Endodermal cell (in vitro differentiated cells): Measurements from ENCODE around the gene OR2G3. TPM values are rescaled to one million over a fixed set of nuclear protein-coding genes. Genes with fewer than 3 reads are reported as not detected.

Experiments
- DNase-seq: peaks from one replicate; pipeline ENCODE4 v3.0.0-alpha.2; 2017
- H3K27ac ChIP-seq: 2 replicates; pipeline ENCODE4 v1.5.1; 2013; ENCODE audit warnings: mild to moderate bottlenecking, low read depth, low read length, moderate library complexity
- H3K27me3 ChIP-seq: 2 replicates; pipeline ENCODE4 v1.6.1; 2013; ENCODE audit warnings: mild to moderate bottlenecking, low read length, moderate library complexity; ENCODE audit not compliant: insufficient read depth, control insufficient read depth, poor library complexity, severe bottlenecking
- H3K36me3 ChIP-seq: 2 replicates; pipeline ENCODE4 v1.7.0; 2013; ENCODE audit warnings: mild to moderate bottlenecking, low read length, moderate library complexity; ENCODE audit not compliant: control insufficient read depth, insufficient read depth
- H3K4me1 ChIP-seq: one replicate; pipeline ENCODE4 v1.7.0; 2013; ENCODE audit warnings: low read length; ENCODE audit not compliant: control insufficient read depth, insufficient read depth
- H3K4me3 ChIP-seq: 2 replicates; pipeline ENCODE4 v1.5.1; 2013; ENCODE audit warnings: mild to moderate bottlenecking, low read length, moderate library complexity
- H3K9ac ChIP-seq: 2 replicates; pipeline ENCODE4 v1.6.1; 2013; ENCODE audit warnings: mild to moderate bottlenecking, low read length, moderate library complexity; ENCODE audit not compliant: poor library complexity, severe bottlenecking; ENCODE audit errors: extremely low read depth
- H3K9me3 ChIP-seq: 2 replicates; pipeline ENCODE4 v1.6.1; 2013; ENCODE audit warnings: mild to moderate bottlenecking, low read length, moderate library complexity; ENCODE audit not compliant: control insufficient read depth
- H3K27ac Mint-ChIP-seq: 2 replicates; pipeline ENCODE4 v1.8.0; 2020; ENCODE audit warnings: mixed read lengths
- H3K27me3 Mint-ChIP-seq: 2 replicates; pipeline ENCODE4 v1.8.0; 2021; ENCODE audit warnings: mild to moderate bottlenecking, mixed read lengths; ENCODE audit not compliant: insufficient read depth
- H3K36me3 Mint-ChIP-seq: 2 replicates; pipeline ENCODE4 v1.8.0; 2020; ENCODE audit warnings: low read depth, mixed read lengths
- H3K4me1 Mint-ChIP-seq: 2 replicates; pipeline ENCODE4 v1.8.0; 2020; ENCODE audit warnings: mixed read lengths
- H3K4me3 Mint-ChIP-seq: 2 replicates; pipeline ENCODE4 v1.8.0; 2020; ENCODE audit warnings: mild to moderate bottlenecking, moderate library complexity, mixed read lengths
- H3K9me3 Mint-ChIP-seq: 2 replicates; pipeline ENCODE4 v1.8.0; 2020; ENCODE audit warnings: mild to moderate bottlenecking, mixed read lengths
- WGBS, 2 experiments: methylation state at CpG; one replicate each; pipeline versions ENCODE4 v1.1.5 to v1.1.7; 2013; ENCODE audit warnings: missing lambda C conversion rate in 2 of 2, mixed read lengths in 1 of 2; ENCODE audit not compliant: insufficient coverage in 1 of 2, insufficient read length in 1 of 2; 5-methylcytosine and 5-hydroxymethylcytosine counted together
- total RNA-seq, 2 donors: library from RNA; stranded (reverse); fragmentation: NEBNext Ultra II Directional in 1 of 2; extraction: Animal tissue kit (Norgen Biotek cat#: 25700) in 1 of 2; gene quantifications; 2 replicates in 1 of 2; 3 replicates in 1 of 2; pipeline ENCODE4 v1.2.1, GENCODE V29; 2021
- TF ChIP-seq, protein P1 (sequence below): fragments of 200-600 bp; sonication (generic); conservative IDR thresholded peaks from 2 replicates; pipeline ENCODE4 v1.5.0; 2021; ENCODE audit warnings: antibody characterized with exemption, mild to moderate bottlenecking

Gene OR2G3
- total RNA-seq, 2 donors from 2014 or later, result not detected

DNA sequence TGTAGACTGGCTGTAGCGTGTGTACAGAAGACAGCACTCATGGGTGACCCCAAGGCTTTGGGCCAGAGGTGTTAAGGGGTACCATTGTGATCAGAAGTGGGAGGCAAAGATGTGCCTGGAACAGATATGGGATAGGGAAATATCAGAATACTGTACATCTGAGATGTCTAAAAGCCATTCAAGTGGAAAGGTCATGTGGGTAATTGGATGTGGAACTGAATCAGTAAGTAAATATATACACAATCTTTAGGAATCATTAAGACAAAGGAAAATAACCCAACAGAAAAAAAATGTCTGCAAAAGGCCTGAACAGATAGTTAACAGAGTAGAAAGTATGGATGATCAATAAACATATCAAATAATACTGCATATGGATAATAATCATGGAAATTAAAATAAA, 47.7 kb downstream of the OR2G3 start:
- DNase-seq, result no peak
- H3K4me3 Mint-ChIP-seq, result no peak overlapping the region
- H3K27ac ChIP-seq, result no peak overlapping the region
- no peak overlapping the region for H3K9ac ChIP-seq
- TF ChIP-seq, protein P1, sequence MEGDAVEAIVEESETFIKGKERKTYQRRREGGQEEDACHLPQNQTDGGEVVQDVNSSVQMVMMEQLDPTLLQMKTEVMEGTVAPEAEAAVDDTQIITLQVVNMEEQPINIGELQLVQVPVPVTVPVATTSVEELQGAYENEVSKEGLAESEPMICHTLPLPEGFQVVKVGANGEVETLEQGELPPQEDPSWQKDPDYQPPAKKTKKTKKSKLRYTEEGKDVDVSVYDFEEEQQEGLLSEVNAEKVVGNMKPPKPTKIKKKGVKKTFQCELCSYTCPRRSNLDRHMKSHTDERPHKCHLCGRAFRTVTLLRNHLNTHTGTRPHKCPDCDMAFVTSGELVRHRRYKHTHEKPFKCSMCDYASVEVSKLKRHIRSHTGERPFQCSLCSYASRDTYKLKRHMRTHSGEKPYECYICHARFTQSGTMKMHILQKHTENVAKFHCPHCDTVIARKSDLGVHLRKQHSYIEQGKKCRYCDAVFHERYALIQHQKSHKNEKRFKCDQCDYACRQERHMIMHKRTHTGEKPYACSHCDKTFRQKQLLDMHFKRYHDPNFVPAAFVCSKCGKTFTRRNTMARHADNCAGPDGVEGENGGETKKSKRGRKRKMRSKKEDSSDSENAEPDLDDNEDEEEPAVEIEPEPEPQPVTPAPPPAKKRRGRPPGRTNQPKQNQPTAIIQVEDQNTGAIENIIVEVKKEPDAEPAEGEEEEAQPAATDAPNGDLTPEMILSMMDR, result no peak
- no peaks in the 10 kb centered on the region for H3K4me1 ChIP-seq
- WGBS, 2 experiments, result 88 to 92% methylated on average over 1 of the region's 1 CpG
- no peak overlapping the region for H3K4me3 ChIP-seq
- no peaks in the 10 kb centered on the region for H3K9me3 Mint-ChIP-seq
- H3K4me1 Mint-ChIP-seq, result peaks cover 4% of the 10 kb centered on the region
- peaks cover 2% of the 10 kb centered on the region for H3K27me3 Mint-ChIP-seq
- H3K27ac Mint-ChIP-seq, result no peak overlapping the region
- no peaks in the 10 kb centered on the region for H3K36me3 ChIP-seq
- H3K36me3 Mint-ChIP-seq, result no peaks in the 10 kb centered on the region
- H3K27me3 ChIP-seq, result no peaks in the 10 kb centered on the region
- H3K9me3 ChIP-seq, result no peaks in the 10 kb centered on the region

Other genes with a start within 250 kb of the OR2G3 start
- gene NLRP3, start 189.4 kb upstream of the OR2G3 start, total RNA-seq, result under 1 TPM in 1 of 2 donors, not detected in 1; 0.09 TPM
- gene OR2B11, start 147.5 kb upstream of the OR2G3 start, total RNA-seq, result not detected
- gene OR2C3, start 69.1 kb upstream of the OR2G3 start, total RNA-seq, result not detected
- gene GCSAML, start 56.5 kb upstream of the OR2G3 start, total RNA-seq, result not detected
- gene OR2G2, start 17.2 kb upstream of the OR2G3 start, total RNA-seq, result not detected
- gene OR13G1, start 74.2 kb downstream of the OR2G3 start, total RNA-seq, result not detected
- not detected for gene OR6F1, start 111.1 kb downstream of the OR2G3 start, total RNA-seq
- gene OR14K1, start 133.0 kb downstream of the OR2G3 start, total RNA-seq, result under 1 TPM in 1 of 2 donors, not detected in 1; 0.29 TPM
- not detected for gene OR14A2, start 142.6 kb downstream of the OR2G3 start, total RNA-seq
- gene OR1C1, start 155.0 kb downstream of the OR2G3 start, total RNA-seq, result not detected
- not detected for gene OR14A16, start 218.5 kb downstream of the OR2G3 start, total RNA-seq
- gene OR11L1, start 236.3 kb downstream of the OR2G3 start, total RNA-seq, result not detected